Activated CD8-positive, alpha-beta memory T cell treated with anti-CD3 and anti-CD28 coated beads for 48 hours (primary cell): ENCODE data around the gene MS4A4E.
"Not testable (repeated sequence)": the region's sequence is repeated elsewhere in the genome, so short reads cannot be mapped to it uniquely, and the experiment has no call there.

Source experiments
- DNase-seq, 3 experiments: peaks; one replicate each; pipeline ENCODE4 v3.0.0-alpha.2; 2020; ENCODE audit warnings: low read depth in 2 of 3, low spot score in 2 of 3

The MS4A4E gene

GRCh38 chr11:60175860-60176275 is 67.1 kb downstream of the MS4A4E start:
- DNase-seq: no peak

- DNase-seq: no peak
Measured at GRCh38 chr11:60172011-60172410, 70.9 kb downstream of the MS4A4E start.

DNA sequence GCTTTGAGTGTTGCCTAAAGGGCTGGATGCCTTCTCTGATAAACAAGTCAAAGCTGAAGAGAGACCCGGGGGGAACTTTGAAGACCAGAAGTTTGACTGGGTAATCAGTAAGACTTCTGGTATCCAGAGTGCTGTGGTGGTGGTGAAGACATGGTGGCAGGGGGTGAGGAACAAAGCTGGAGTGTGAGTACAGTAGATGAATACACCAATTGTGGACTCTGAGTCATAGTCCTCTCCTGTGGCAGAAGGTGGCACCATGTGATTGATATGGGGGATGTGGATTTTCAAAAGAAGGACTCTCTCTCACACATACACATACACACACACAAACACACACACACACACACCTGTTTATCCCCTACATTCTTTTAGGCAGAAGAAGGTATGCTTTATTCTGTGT is 72.4 kb downstream of the MS4A4E start:
- DNase-seq: no peak

DNA sequence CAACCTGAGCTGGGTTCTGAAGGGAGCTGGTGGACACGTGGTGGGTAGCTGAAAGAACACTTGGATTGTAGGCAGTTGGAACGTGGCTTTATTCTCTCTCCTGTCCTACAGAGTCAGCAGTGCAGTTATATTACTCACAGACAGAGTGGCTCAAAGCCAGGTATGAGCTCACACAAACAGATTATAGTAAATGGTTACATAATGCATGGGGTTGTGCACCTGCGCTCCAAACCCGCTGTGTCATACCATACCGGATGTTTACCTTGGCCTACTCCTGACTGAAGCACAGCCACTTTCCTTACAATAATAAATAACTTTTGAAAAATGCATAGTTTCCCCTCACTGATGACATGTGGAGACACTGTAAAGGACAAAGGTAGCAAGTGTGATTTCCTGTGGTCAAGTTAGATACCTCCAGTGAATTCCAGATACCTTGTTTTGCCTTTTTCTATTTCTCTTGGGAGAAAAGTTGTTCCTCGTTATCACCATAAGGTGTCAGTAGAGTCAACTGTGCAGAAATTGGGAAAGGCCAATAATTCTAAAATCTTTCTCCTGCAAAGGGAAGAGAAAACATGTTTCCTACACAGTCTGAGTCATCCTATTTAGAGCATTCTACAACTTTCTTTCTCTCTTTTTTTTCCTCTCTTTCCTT is 73.5 kb downstream of the MS4A4E start:
- no peak for DNase-seq

DNA sequence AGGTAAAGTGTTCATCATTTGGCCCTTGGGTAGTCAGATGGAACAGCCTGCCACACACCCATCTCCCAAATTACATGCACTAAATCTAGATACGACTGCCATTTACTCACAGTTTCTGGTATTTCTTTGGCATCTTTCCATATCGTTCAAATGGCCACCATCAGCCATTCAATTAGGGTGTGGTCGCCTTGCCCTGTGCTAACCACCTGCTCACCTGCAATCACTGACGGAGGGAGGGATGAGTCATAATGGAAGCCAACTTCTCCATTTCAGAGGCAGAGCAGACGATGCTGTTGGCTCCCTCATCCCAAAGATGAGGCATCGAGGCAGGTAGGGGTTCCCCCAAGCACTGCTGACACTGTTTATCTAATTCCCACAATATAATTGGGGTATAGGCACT is 74.6 kb downstream of the MS4A4E start:
- DNase-seq: no peak

DNA sequence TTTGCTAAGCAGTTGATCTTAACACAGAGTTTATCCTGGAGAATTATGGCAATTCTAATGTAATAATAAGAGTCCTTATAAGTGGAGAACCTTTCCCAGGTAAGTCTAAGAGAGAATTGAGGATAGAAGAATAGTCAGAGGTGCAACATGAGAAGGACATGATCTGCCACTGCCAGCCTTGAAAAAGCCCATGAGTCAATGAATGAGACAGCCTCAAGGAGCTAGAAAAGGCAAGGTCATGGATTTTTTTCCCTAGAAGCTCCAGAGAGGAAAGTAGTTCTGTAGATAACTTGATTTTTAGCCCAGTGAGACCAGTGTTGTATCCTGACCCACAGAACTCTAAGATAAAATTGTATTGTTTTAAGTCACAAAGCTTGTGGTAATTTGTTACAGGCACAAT is 77.0 kb downstream of the MS4A4E start:
- no peak for DNase-seq

- DNase-seq: no peak
Measured at GRCh38 chr11:60165538-60165937, 77.4 kb downstream of the MS4A4E start.

- no peak for DNase-seq
Measured at GRCh38 chr11:60164550-60165075, 78.3 kb downstream of the MS4A4E start.

GRCh38 chr11:60161766-60162165 is 81.2 kb downstream of the MS4A4E start:
- no peak for DNase-seq

- no peak for DNase-seq
Measured at GRCh38 chr11:60161107-60161506, 81.8 kb downstream of the MS4A4E start.

GRCh38 chr11:60159868-60160267 is 83.1 kb downstream of the MS4A4E start:
- DNase-seq: no peak

DNA sequence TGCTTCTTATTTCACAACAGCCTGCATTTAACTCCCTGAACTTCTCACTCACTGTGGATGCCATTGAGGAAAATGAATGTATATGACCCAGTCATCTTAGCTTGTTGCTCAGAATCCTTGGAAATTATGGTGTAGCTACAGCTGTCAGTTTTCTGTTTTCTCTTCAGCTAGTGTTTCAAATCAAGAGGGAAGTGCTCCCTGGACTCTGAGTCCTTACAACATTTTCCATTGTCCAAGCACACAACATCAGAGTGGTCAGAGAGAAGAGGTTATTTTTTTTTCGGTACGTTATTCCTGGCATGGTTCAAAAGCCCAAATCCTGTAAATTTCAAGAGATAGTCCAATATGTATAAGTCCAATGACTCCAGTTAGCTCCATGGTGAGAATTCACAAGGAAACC is 83.7 kb downstream of the MS4A4E start:
- no peak for DNase-seq

GRCh38 chr11:60158636-60159035 is 84.3 kb downstream of the MS4A4E start:
- no peak for DNase-seq

DNA sequence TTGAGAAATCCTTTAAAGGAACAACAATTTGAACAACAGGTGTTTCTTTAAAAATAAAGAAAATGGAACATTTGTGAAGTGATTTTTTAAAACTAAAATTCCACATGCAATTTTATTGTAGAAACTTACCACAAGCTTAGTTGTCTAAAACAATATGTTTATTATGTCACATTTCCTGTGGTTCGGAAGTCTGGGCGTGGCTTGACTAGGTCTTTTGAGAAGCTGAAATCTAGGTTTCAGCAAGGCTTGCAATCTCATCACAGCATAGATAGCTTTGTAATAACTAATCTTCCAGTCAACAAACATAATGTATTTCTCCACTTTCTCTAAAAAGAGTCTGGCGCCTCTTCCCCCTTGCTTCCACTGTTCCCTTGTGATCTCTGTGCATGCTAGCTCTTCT is 87.0 kb downstream of the MS4A4E start:
- DNase-seq: no peak

GRCh38 chr11:60152727-60153126 is 90.2 kb downstream of the MS4A4E start:
- DNase-seq: not testable (repeated sequence)

- DNase-seq: no peak
Measured at GRCh38 chr11:60150279-60150678, 92.7 kb downstream of the MS4A4E start.
